ENCODE results near the gene KLHL36.
A peak's percentile ranks its signal among the peaks of the same experiment; 100 is the strongest.
"Not testable (repeated sequence)": the region's sequence is repeated elsewhere in the genome, so short reads cannot be mapped to it uniquely, and the experiment has no call there.

KLHL36 gene

GRCh38 chr16:84617041-84617790, 31.1 kb upstream of the KLHL36 start:
- no peak for TF ChIP-seq CTCF (conservative IDR thresholded peaks at IDR 0.05)

GRCh38 chr16:84617791-84618580, 30.3 kb upstream of the KLHL36 start, which contains the start of gene COTL1:
Gene COTL1 (minus strand): TSS chr16:84618078. CDS start chr16:84617914, 164 bp downstream.
- H3K27ac ChIP-seq = peak within 1 kb of the TSS; percentile 57

More at GRCh38 chr16:84617041-84617790, 31.1 kb upstream of the KLHL36 start:
- peak overlapping the region; percentile 57 for H3K27ac ChIP-seq

GRCh38 chr16:84618581-84619460, 29.5 kb upstream of the KLHL36 start:
- TF ChIP-seq CTCF (conservative IDR thresholded peaks at IDR 0.05) = no peak
- no peak overlapping the region; the same call in 1 of the 2 replicates for H3K27ac ChIP-seq

More at GRCh38 chr16:84617791-84618580, 30.3 kb upstream of the KLHL36 start, which contains the start of gene COTL1:
- TF ChIP-seq CTCF (conservative IDR thresholded peaks at IDR 0.05) = no peak

GRCh38 chr16:84620913-84621312, 27.4 kb upstream of the KLHL36 start:
- H3K27ac ChIP-seq = not testable (repeated sequence)

- TF ChIP-seq CTCF (conservative IDR thresholded peaks at IDR 0.05) = no peak
Observed at GRCh38 chr16:84625556-84625955, 22.8 kb upstream of the KLHL36 start.

GRCh38 chr16:84628226-84628731, 20.0 kb upstream of the KLHL36 start:
- no peak overlapping the region for H3K27ac ChIP-seq
- no peak for TF ChIP-seq CTCF (conservative IDR thresholded peaks at IDR 0.05)

More at GRCh38 chr16:84625556-84625955, 22.8 kb upstream of the KLHL36 start:
- no peak overlapping the region for H3K27ac ChIP-seq

- H3K27ac ChIP-seq = no peak overlapping the region
- no peak for TF ChIP-seq CTCF (conservative IDR thresholded peaks at IDR 0.05)
Observed at GRCh38 chr16:84629580-84629979, 18.7 kb upstream of the KLHL36 start.
